HL-60 (cell line): ENCODE results near the gene HPCAL1.

ENCODE experiments used
- POLR2AphosphoS5 ChIP-seq: IDR thresholded peaks from 2 replicates; pipeline ENCODE4 v1.6.1; 2012; ENCODE audit warnings: low read depth
- TF ChIP-seq, protein P1 (sequence below): IDR thresholded peaks from one replicate; pipeline ENCODE4 v1.5.1; 2011; ENCODE audit warnings: low read length, control low read depth, inconsistent platforms; ENCODE audit not compliant: insufficient read depth

DNA sequence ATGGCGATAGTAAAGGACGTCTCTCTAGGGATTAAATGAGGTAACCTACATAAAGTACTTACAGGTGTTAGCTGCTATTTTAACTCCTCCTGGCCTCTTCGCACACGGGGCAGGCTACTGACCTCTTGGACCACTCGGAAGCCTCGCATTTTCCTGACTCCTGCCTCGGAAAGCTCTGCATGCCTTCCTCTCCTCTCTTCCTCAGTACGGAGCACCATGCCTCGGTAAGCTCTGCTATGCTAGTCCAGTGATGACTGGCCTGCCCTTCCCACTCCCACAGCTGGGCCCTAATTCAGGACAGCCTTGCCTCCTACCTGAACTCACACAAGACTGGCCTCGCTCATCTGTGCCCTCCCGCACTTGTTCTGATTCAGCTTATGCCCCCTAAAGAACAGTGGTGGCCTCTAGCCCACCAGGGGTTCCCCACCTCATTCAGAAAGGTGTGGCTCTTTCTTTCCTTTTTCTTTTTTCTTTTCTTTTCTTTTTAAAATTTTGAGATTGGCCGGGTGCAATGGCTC, 22.7 kb upstream of the HPCAL1 start:
- TF ChIP-seq POLR2AphosphoS5 = no peak
- TF ChIP-seq, protein P1, sequence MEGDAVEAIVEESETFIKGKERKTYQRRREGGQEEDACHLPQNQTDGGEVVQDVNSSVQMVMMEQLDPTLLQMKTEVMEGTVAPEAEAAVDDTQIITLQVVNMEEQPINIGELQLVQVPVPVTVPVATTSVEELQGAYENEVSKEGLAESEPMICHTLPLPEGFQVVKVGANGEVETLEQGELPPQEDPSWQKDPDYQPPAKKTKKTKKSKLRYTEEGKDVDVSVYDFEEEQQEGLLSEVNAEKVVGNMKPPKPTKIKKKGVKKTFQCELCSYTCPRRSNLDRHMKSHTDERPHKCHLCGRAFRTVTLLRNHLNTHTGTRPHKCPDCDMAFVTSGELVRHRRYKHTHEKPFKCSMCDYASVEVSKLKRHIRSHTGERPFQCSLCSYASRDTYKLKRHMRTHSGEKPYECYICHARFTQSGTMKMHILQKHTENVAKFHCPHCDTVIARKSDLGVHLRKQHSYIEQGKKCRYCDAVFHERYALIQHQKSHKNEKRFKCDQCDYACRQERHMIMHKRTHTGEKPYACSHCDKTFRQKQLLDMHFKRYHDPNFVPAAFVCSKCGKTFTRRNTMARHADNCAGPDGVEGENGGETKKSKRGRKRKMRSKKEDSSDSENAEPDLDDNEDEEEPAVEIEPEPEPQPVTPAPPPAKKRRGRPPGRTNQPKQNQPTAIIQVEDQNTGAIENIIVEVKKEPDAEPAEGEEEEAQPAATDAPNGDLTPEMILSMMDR = no peak
